HUES48 (cell line): ENCODE data around the gene MDN1.

Experiments used
- H3K27ac ChIP-seq: one replicate; pipeline ENCODE4 v1.7.0; 2013; ENCODE audit warnings: low read depth, low read length, inconsistent platforms
- H3K27me3 ChIP-seq: 2 replicates; pipeline ENCODE4 v1.6.1; 2013; ENCODE audit warnings: mild to moderate bottlenecking, low read length; ENCODE audit not compliant: control insufficient read depth, insufficient read depth
- H3K36me3 ChIP-seq: 2 replicates; pipeline ENCODE4 v1.6.1; 2013; ENCODE audit warnings: low read length; ENCODE audit not compliant: control insufficient read depth, insufficient read depth
- H3K4me1 ChIP-seq: 2 replicates; pipeline ENCODE4 v1.6.1; 2013; ENCODE audit warnings: mild to moderate bottlenecking, low read length; ENCODE audit not compliant: control insufficient read depth, insufficient read depth
- H3K4me3 ChIP-seq: 2 replicates; pipeline ENCODE4 v1.5.1; 2013; ENCODE audit warnings: mild to moderate bottlenecking, low read depth, low read length
- H3K9ac ChIP-seq: 2 replicates; pipeline ENCODE4 v1.6.1; 2013; ENCODE audit warnings: mild to moderate bottlenecking, low read depth, low read length, moderate library complexity
- H3K9me3 ChIP-seq: 2 replicates; pipeline ENCODE4 v1.6.1; 2013; ENCODE audit warnings: low read length; ENCODE audit not compliant: control insufficient read depth, insufficient read depth

The MDN1 gene

DNA sequence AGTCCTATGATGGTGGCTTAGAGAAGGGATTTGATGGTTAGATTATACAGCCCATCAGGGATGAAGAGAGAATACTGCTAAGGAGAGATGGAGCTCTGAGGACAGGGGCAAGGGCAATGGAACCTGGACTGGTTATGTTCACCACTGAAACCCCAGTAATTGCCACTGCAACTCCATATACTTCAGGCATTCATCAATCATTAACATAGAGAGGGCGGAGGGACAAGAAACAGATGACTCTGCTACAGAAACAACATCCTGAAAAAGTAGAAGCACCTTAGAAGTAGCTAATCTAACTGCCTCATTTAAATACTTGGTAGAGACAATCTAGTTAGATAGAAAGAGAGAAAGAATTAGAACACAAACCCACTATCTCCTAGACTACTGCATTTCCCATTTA is 89.8 kb downstream of the MDN1 start:
- Histone ChIP-seq H3K27ac (no peak overlapping the region), H3K27me3 (no peaks in the 10 kb centered on the region), H3K9me3 (no peaks in the 10 kb centered on the region), H3K36me3 (peaks cover 100% of the 10 kb centered on the region), H3K4me1 (no peaks in the 10 kb centered on the region), H3K4me3 (no peak overlapping the region), H3K9ac (no peak overlapping the region)

DNA sequence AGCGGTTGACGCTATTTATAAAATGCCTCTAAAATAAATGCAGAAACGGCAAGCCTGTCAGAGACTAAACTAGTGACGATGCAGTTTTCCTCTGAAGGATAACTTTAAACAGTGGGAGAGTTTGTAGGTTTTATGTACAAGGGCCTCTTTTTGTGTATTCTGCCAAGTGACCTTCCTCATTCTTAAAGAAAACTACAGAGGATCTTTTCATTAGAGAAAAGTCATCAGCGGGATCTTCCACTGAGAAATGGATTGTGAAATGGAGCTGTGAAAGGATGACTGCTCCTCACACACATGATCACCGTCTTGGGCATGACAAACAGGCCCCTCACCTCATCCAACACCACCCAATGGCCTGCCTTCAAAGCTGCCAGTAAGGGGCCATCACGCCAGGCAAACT is 92.1 kb downstream of the MDN1 start:
- no peaks in the 10 kb centered on the region for H3K27me3 ChIP-seq
- H3K27ac ChIP-seq: no peak overlapping the region
- H3K4me1 ChIP-seq: no peaks in the 10 kb centered on the region
- no peaks in the 10 kb centered on the region for H3K9me3 ChIP-seq
- H3K36me3 ChIP-seq: peaks cover 98% of the 10 kb centered on the region
- H3K9ac ChIP-seq: no peak overlapping the region
- H3K4me3 ChIP-seq: no peak overlapping the region

DNA sequence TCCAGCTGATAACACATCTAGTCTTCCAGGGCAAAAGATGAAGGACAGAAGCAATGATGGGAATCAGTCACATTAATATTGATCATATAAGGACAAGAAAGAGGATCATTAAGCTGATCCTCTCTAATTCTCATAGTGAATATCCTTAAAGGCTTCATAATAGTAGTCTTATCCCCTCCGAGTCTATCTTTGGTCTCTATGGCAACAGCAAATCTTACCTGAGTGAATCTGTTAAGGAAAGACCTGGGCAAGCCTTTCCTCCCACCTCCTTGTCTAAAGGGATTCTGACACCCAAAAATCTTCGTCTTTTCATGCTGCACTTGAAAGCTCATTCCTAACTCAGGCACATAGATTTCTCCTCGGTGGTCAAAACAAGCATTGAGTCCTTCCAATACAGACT is 94.6 kb downstream of the MDN1 start:
- peaks cover 98% of the 10 kb centered on the region for H3K36me3 ChIP-seq
- no peaks in the 10 kb centered on the region for H3K9me3 ChIP-seq
- no peak overlapping the region for H3K9ac ChIP-seq
- no peaks in the 10 kb centered on the region for H3K4me1 ChIP-seq
- no peak overlapping the region for H3K4me3 ChIP-seq
- no peak overlapping the region for H3K27ac ChIP-seq
- no peaks in the 10 kb centered on the region for H3K27me3 ChIP-seq

DNA sequence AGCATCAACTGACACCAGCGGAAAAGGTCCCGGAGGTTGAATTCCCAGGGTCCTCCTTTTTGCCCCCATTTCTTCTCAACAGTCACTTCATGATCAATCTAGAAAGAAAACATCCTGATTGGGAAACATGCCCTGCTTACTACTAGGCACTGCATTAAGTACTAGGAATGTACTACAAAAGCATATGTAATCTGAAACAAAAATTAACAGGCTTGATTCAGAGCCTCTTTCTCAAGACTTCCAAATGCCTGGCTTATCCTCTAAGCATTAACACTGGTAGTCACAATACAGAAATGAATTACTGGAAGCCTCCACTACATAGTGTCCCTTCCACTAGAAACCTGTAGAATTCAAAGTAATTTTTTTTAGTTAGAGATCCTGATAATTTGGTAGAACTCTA is 96.5 kb downstream of the MDN1 start:
- H3K27ac ChIP-seq: no peak overlapping the region

DNA sequence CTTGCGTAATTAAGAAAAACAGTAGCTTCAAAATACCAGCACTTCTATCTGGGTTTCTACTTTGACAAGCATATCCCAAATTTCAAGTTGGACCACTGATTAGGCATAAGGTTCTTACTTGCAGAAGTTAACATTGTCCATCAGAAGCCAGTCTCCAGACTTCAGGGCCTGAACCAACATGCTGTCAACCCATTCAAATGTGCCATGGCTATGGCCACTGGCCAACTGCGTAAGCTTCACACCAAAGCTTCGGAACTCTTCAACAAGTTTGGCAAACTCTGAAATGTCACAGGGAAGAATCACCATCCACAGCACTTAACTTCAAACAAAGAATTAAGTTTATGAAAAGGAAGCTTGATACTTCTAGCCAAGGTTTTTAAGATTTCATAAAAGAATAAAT is 103.1 kb downstream of the MDN1 start:
- H3K9me3 ChIP-seq: no peaks in the 10 kb centered on the region
- no peaks in the 10 kb centered on the region for H3K27me3 ChIP-seq
- H3K4me1 ChIP-seq: no peaks in the 10 kb centered on the region
- H3K36me3 ChIP-seq: peaks cover 99% of the 10 kb centered on the region
- H3K27ac ChIP-seq: no peak overlapping the region
- H3K4me3 ChIP-seq: no peak overlapping the region
- H3K9ac ChIP-seq: no peak overlapping the region

More for the DNA sequence above, 96.5 kb downstream of the MDN1 start:
- Histone ChIP-seq H3K4me1 (no peaks in the 10 kb centered on the region), H3K9ac (no peak overlapping the region), H3K9me3 (no peaks in the 10 kb centered on the region), H3K36me3 (peaks cover 98% of the 10 kb centered on the region), H3K27me3 (no peaks in the 10 kb centered on the region), H3K4me3 (no peak overlapping the region)

DNA sequence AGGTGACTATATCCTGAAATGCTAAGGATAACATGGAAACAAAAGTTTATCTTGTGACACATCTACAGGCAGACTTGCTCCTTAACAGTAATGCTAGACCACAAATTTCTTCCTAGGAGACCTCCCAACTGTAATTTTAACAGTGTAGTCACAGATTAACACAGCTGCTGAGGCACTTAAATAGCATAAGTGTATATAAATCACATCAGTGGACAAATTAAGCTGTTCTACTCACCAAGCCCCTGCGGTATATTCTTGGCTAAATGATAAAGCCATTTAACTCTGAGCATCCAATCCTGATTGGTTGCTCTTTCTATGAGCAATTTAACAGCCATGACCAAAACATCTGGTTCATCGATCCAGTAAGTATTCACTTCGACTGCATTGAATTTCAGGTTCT is 107.8 kb downstream of the MDN1 start:
- no peaks in the 10 kb centered on the region for H3K9me3 ChIP-seq
- no peak overlapping the region for H3K9ac ChIP-seq
- peaks cover 99% of the 10 kb centered on the region for H3K36me3 ChIP-seq
- no peaks in the 10 kb centered on the region for H3K27me3 ChIP-seq
- H3K27ac ChIP-seq: no peak overlapping the region
- no peak overlapping the region for H3K4me3 ChIP-seq
- H3K4me1 ChIP-seq: no peaks in the 10 kb centered on the region

DNA sequence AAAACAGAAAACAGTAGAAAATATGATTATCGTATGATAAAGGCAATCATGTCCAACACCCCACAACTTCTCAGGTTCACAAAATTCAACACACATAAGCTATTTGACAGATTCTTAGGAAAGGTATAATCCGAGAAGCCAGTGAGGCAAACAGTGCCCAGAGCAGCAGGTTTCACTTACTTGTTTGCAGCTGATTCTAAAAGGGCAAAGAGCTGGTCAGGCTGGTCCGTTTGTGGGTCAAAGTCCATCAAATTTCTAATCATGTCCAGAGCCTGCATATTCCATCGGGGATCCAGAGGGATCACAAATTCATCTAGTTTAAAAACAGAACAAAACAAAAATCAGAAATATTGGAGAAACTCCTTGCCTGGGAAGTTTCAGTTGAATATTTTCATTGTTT is 111.3 kb downstream of the MDN1 start:
- Histone ChIP-seq H3K4me3 (no peak overlapping the region), H3K9ac (no peak overlapping the region), H3K9me3 (no peaks in the 10 kb centered on the region), H3K27ac (no peak overlapping the region), H3K36me3 (peaks cover 100% of the 10 kb centered on the region), H3K27me3 (no peaks in the 10 kb centered on the region), H3K4me1 (no peaks in the 10 kb centered on the region)

DNA sequence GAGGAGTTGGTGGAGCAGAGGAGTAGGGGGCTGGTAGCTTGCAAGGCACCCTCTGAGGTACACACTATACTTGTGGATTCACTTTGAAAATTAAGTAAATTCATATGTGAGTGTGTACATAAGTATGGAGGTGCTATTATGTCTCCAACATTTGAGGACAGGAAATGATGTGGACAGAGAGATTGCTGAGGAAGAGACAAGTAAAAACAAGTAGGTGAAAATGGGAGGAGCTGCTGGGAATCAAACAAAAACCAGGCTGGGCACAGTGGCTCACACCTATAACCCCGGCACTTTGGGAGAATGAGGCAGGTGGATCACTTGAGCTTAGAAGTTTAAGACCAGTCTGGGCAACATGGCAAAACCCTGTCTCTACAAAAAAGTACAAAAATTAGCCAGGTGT is 111.8 kb downstream of the MDN1 start:
- no peak overlapping the region for H3K9ac ChIP-seq
- no peaks in the 10 kb centered on the region for H3K4me1 ChIP-seq
- no peaks in the 10 kb centered on the region for H3K27me3 ChIP-seq
- no peak overlapping the region for H3K27ac ChIP-seq
- H3K36me3 ChIP-seq: peaks cover 99% of the 10 kb centered on the region
- no peaks in the 10 kb centered on the region for H3K9me3 ChIP-seq
- H3K4me3 ChIP-seq: no peak overlapping the region

DNA sequence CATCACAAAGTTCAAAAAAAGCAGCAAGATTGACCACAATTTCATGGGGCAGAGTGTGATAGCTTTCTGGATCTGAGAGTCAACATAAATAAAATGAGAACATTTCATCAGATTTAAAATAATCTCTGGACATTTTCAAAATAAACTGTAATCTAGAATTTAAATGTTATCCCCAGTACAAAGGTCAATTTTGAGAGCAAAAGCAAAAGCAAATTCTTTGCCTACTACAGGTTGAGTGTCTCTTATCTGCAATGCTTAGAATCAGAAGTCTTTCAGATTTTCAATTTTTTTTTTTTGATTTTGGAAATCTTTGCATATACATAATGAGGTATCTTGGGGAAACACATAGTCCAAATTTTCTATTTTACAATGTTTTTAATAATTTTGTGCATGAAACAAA is 113.5 kb downstream of the MDN1 start:
- no peak overlapping the region for H3K27ac ChIP-seq
- H3K4me3 ChIP-seq: no peak overlapping the region
- peaks cover 99% of the 10 kb centered on the region for H3K36me3 ChIP-seq
- no peaks in the 10 kb centered on the region for H3K4me1 ChIP-seq
- no peak overlapping the region for H3K9ac ChIP-seq
- no peaks in the 10 kb centered on the region for H3K27me3 ChIP-seq
- H3K9me3 ChIP-seq: no peaks in the 10 kb centered on the region

DNA sequence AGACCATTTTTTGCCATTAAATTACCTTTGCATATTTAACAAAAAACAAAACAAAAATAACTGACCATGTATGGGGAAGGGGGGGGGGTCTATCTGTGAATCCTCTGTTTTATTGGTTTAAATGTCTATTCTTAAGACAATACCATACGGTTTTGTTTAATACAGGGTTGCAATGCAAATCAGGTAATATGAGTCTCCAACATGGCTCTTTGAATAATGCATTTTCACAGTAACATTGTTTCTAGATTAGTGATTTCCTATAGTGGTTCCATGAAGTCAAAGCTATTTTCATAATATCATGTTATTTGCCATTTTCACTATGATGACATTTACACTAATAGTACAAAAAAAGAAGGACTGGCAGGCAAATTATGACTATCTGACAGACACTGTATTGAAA is 116.3 kb downstream of the MDN1 start:
- Histone ChIP-seq H3K4me3 (no peak overlapping the region), H3K36me3 (peaks cover 99% of the 10 kb centered on the region), H3K9me3 (no peaks in the 10 kb centered on the region), H3K27ac (no peak overlapping the region), H3K9ac (no peak overlapping the region), H3K4me1 (no peaks in the 10 kb centered on the region), H3K27me3 (no peaks in the 10 kb centered on the region)

DNA sequence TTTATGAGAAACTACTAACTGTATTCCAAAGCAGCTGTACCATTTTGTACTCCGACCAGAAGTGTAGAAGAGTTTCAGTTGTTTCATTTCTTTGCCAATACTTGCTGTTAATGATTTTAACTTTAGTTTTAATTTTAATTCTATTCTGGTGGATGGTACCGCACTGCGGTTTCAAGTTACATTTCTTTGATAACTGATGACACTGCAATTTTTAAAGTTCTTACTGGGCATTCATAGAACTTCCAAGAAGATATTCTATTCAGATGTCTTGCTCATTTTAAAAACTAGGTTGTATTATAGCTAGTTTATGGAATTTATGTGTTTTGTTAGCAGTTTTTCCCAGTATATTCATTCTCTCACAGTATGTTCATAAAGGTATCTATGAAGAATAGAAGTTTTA is 117.2 kb downstream of the MDN1 start:
- no peak overlapping the region for H3K4me3 ChIP-seq
- peaks cover 99% of the 10 kb centered on the region for H3K36me3 ChIP-seq
- H3K4me1 ChIP-seq: no peaks in the 10 kb centered on the region
- no peak overlapping the region for H3K9ac ChIP-seq
- no peaks in the 10 kb centered on the region for H3K9me3 ChIP-seq
- H3K27me3 ChIP-seq: no peaks in the 10 kb centered on the region
- no peak overlapping the region for H3K27ac ChIP-seq

DNA sequence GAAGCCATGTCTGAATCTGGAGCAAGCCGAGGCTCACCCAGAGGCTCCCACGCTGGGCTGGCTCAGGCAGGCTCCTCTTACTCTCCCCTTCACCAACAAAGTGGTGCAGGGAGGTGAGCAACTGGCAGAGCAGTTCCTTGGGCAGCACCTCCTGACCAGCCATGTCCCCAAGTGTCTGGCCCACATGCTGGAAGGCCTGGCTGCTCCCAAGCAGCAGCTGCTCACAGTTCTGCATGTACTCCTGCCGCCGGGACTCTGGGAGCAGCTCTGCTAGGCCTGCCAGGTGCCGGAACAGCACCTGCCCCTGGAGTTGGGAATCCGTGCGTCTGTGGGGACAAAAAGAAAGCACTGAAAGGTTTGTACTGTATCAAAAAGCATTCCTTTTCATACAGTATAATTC is 123.9 kb downstream of the MDN1 start:
- no peaks in the 10 kb centered on the region for H3K27me3 ChIP-seq
- H3K36me3 ChIP-seq: peaks cover 99% of the 10 kb centered on the region
- H3K4me3 ChIP-seq: no peak overlapping the region
- no peaks in the 10 kb centered on the region for H3K9me3 ChIP-seq
- peaks cover 22% of the 10 kb centered on the region for H3K4me1 ChIP-seq
- H3K9ac ChIP-seq: no peak overlapping the region
- no peak overlapping the region for H3K27ac ChIP-seq
